ENCODE data around the gene PRKG1.
"Not testable (repeated sequence)": the region's sequence is repeated elsewhere in the genome, so short reads cannot be mapped to it uniquely, and the experiment has no call there.

The PRKG1 gene

GRCh38 chr10:52121688-52122087, 1047.4 kb downstream of the PRKG1 start:
- no peak for DNase-seq (ENCODE audit: low spot score)

- DNase-seq (ENCODE audit: low spot score): no peak
These were observed 1053.9 kb downstream of the PRKG1 start for GRCh38 chr10:52128056-52128683.

- no peak for DNase-seq (ENCODE audit: low spot score)
These were observed 1055.3 kb downstream of the PRKG1 start for GRCh38 chr10:52129410-52130178.

GRCh38 chr10:52135101-52135500, 1060.8 kb downstream of the PRKG1 start:
- no peak for DNase-seq (ENCODE audit: low spot score)

DNA sequence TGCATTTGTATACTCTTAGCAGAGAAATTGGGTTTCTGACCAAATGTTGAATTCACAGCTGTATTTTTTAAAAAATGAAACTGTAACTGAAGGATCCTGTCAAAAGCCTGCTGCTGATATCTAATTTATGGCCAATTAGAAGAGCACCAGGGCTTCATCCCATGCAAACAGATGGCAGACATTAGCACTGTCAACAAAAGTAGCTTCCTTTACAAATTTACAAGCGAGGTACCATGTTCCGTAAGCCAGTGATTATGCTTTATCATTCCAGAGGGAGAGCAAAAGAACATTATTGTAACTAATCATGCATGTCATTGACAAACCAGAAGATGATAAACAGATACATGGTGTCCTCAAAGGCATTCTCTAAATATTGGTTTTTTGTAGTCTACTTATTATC, 1062.6 kb downstream of the PRKG1 start:
- no peak for DNase-seq (ENCODE audit: low spot score)

DNA sequence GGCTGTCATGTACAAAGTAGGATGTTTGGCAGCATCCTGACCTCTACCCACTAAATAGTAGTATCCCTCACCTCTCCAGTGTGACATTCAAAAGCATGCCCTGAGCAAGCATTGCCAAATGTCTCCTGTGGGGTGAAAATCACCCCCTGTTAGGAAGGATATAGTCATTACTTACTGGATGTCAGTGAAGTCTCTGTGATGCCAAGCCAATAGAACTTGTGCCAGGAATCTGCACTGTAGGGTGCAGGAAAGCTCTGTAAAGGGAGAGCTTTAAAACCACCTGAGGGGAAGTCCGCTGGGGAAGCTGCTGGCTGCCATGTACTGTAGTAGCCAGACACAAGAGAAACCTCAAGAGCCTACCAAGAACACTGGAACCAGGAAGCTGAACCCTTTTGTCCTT, 1069.1 kb downstream of the PRKG1 start:
- no peak for DNase-seq (ENCODE audit: low spot score)

GRCh38 chr10:52145636-52146035, 1071.3 kb downstream of the PRKG1 start:
- DNase-seq (ENCODE audit: low spot score): no peak

DNA sequence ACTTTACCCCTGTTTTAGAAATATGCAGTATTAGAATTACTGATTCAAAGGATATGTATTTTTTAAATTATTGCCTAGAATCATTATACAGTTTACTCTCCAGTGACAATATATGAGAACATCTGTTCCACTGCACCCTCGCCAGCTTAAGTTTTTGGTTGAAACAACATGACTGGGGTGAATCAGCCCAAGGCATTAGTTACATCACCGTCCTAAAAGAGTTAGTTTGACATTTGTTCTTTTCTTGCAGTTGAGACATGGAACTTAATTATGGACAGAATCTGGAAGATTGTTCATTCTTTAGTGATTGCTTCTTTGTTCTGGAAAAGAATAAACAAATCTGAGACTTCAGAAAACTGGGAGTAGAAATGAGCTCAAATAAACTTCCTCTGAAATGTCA, 1072.5 kb downstream of the PRKG1 start:
- no peak for DNase-seq (ENCODE audit: low spot score)

- no peak for DNase-seq (ENCODE audit: low spot score)
These were observed 1096.5 kb downstream of the PRKG1 start for GRCh38 chr10:52170776-52171175.

GRCh38 chr10:52172581-52172980, 1098.3 kb downstream of the PRKG1 start:
- peak; percentile 12 for DNase-seq (ENCODE audit: low spot score)

DNA sequence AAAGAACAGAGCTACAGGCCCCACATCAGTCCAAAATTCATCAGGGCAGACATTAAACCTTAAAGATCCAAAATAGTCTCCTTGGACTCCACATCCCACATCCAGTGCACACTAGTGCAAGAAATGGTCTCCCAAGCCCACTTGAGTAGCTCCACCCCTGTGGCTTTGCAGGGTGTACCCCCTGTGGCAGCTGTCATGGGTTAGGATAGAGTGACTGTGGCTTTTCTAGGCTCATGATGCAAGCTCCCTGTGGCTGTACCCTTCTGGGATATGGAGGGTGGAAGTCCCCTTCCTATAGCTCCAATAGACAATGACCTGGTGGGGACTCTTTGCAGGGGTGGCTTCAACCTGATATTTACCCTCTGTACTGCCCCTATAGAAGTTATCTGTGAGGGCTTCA, 1111.0 kb downstream of the PRKG1 start:
- DNase-seq (ENCODE audit: low spot score): no peak

DNA sequence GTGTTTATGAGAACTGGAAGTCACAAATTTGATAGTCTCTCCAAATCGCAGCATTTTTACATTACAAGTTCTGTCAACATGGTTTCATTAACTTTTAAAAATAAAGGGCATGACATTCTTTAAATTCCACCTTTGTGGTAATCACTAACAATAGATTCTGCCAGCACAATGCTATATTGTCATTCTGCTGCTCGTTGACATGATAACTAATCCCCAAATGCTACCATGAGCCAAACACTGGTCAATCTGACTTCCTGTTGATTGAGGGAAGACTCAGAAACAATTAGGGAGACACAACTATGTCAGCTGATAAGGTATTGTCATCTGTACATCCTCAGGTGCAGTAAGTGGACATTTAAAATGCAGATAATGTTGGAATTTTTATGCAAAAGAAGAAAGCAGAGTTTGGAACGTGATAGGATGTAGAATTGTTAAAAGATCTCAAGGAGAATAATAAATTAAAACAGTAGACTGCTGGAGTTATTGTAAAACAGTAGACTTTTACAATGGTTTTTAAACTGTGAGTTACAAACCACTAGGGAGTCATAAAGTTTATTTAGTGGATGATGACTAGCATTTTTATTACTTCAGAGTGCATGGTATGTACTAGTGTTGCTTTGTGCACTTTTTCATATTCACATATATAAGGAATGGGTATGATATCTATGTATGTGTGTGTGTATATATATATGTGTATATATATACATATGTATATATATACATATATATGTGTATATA, 1113.4 kb downstream of the PRKG1 start:
- no peak for DNase-seq (ENCODE audit: low spot score)

DNA sequence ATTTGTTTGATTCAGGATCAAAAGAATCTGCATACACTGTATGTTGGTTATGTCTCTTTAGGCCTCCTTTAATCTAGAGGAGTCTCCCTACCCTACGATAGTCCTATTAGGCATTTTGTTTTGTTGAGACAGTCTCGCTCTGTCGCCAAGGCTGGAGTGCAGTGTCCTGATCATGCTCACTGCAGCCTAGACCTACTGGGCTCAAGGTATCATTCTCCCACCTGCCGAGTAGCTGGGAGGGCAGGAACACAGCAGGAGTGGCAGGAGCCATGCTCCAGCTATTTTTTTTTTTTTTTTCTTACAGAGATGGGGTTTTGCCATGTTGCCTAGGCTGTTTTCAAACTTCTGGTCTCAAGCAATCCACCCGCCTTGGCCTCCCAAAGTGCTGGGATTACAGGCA, 1116.8 kb downstream of the PRKG1 start:
- no peak for DNase-seq (ENCODE audit: low spot score)

GRCh38 chr10:52194191-52194590, 1119.9 kb downstream of the PRKG1 start:
- no peak for DNase-seq (ENCODE audit: low spot score)

DNA sequence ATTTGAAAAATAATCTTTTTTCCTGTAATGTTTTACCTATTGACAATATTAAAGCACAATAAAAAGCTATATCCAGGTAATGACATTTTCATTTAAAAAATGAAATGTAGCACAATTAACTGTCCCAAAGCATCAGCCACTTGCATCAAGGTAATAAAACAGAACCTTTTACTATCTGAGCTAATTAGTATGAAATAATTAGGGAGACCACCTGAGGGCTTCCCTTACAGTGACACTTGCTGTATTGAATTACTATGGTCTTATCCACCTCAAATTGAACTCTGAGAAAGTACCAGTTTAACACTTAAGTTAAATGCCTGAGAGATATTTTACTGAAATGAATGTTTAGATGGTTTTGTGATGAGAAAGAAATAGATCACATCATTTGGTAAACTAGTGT, 1120.4 kb downstream of the PRKG1 start:
- no peak for DNase-seq (ENCODE audit: low spot score)

- DNase-seq (ENCODE audit: low spot score): no peak
These were observed 1122.8 kb downstream of the PRKG1 start for GRCh38 chr10:52197098-52197497.

DNA sequence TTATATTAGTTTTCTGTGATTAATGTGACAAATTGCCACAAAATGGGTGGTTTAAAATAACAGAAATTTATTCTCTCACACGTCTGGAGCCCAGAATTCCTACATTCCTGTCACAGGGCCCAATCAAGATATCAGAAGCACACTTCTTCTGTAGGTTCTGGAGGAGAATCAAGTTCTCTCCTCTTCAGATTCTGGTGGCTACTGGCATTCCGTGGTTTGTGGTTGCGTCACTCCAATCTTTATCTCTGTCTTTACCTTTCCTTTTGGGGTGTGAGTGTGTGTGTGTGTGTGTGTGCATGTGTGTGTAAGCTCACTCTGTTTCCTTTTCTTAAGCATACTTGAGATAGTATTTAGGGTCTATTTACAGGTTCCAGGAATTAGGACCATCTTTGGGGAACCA, 1124.3 kb downstream of the PRKG1 start:
- no peak for DNase-seq (ENCODE audit: low spot score)

- not testable (repeated sequence) for DNase-seq (ENCODE audit: low spot score)
These were observed 1130.6 kb downstream of the PRKG1 start for GRCh38 chr10:52204906-52205305.

- DNase-seq (ENCODE audit: low spot score): no peak
These were observed 1134.1 kb downstream of the PRKG1 start for GRCh38 chr10:52208365-52208764.

GRCh38 chr10:52210161-52210560, 1135.9 kb downstream of the PRKG1 start:
- DNase-seq (ENCODE audit: low spot score): no peak

DNA sequence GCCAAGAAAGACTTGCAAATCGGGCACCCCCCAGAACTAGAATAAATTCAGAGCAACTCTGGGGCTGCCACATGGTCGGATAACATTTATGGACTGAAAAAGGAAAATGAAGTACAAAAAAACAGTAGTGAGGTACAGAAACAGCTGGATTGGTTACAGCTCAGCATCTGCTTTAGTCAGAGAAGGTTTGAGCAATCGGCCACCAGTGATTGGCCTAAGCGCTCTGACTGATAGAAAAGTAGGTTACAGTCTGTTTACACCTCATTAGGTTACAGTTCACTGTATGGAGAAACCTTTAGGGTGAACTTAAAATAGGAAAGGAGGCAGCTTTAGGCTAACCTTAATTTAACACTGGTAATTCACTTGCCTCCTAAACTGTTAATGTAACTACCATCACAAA, 1137.8 kb downstream of the PRKG1 start:
- no peak for DNase-seq (ENCODE audit: low spot score)

GRCh38 chr10:52212802-52213201, 1138.5 kb downstream of the PRKG1 start:
- DNase-seq (ENCODE audit: low spot score): no peak

DNA sequence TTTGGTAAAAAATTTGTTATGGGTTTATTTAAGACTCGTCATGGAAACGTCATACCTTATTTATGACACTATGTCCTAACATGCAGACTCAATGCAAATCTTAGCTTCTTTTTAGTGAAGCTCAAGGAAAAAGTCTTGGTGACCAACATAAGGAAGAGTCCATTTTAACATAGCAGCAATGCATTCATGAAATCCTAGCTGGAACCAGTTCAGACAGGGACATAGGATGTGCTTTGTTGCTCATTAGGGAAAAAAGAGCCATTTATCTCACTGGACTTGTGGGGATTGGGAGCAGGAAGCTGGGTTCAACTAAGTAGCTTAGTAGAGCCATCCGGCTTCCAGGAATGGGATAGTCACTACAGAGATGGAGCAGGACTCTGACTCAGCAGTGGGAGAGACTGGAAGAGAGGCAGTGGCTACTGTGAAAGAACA, 1139.0 kb downstream of the PRKG1 start:
- DNase-seq (ENCODE audit: low spot score): peak; percentile 13
